Body of pancreas (tissue), 4 donors: Measurements from ENCODE around the gene MBP.

Experiments
- CTCF ChIP-seq, 7 experiments: fragments of 450-650 bp in 4 of 7; fragments of 200-600 bp in 3 of 7; sonication (generic) in 3 of 7; IDR thresholded peaks; one replicate each; pipeline ENCODE4 v1.5.1; 2016 to 2019; ENCODE audit warnings: antibody characterized with exemption in 7 of 7
- POLR2A ChIP-seq, 3 donors: fragments of 450-650 bp; IDR thresholded peaks; one replicate each; pipeline ENCODE4 v1.6.1; 2016; ENCODE audit warnings: antibody characterized with exemption in 3 of 3, mild to moderate bottlenecking in 2 of 3

GRCh38 chr18:77042583-77042982 is 90.0 kb downstream of the MBP start:
- TF ChIP-seq CTCF (IDR thresholded peaks at IDR 0.05) (no peak), POLR2A (IDR thresholded peaks at IDR 0.05) (no peak)
